PFSK-1 (cell line): ENCODE data around the gene MINDY1.

Experiments used
- FOXP2 ChIP-seq: optimal IDR thresholded peaks from 2 replicates; pipeline ENCODE3; 2011; ENCODE audit warnings: borderline replicate concordance, control low read depth, inconsistent platforms; ENCODE audit not compliant: insufficient read depth; ENCODE audit errors: extremely low read length, extremely low read depth
- POLR2AphosphoS5 ChIP-seq: IDR thresholded peaks from 2 replicates; pipeline ENCODE4 v1.6.1; 2012; ENCODE audit warnings: low read depth, mild to moderate bottlenecking, control low read depth, low read length, moderate library complexity
- REST ChIP-seq, 2 experiments: IDR thresholded peaks; 2 replicates each; pipeline versions ENCODE4 v1.6.1 to v1.8.0; 2011 to 2012; ENCODE audit warnings: low read depth in 2 of 2, low read length in 2 of 2, control low read depth in 1 of 2, inconsistent platforms in 1 of 2, mild to moderate bottlenecking in 1 of 2, moderate library complexity in 1 of 2; ENCODE audit not compliant: insufficient read depth in 1 of 2
- SIN3A ChIP-seq: IDR thresholded peaks from 2 replicates; pipeline ENCODE4 v1.6.1; 2012; ENCODE audit warnings: mild to moderate bottlenecking, low read length, moderate library complexity, borderline replicate concordance; ENCODE audit not compliant: insufficient read depth
- TAF1 ChIP-seq: IDR thresholded peaks from 2 replicates; pipeline ENCODE4 v1.6.1; 2012; ENCODE audit warnings: low read length, control low read depth, borderline replicate concordance; ENCODE audit not compliant: insufficient read depth

MINDY1 gene

GRCh38 chr1:151032164-151032563 is 25.5 kb upstream of the MINDY1 start:
- TF ChIP-seq REST (IDR thresholded peaks at IDR 0.05; ENCODE audit: insufficient read depth in 1 of 2, low read depth in 2 of 2, low read length in 2 of 2) (no peak), POLR2AphosphoS5 (no peak), FOXP2 (no peak)

- TF ChIP-seq SIN3A (no peak), POLR2AphosphoS5 (no peak), TAF1 (no peak), REST (IDR thresholded peaks at IDR 0.05; ENCODE audit: insufficient read depth in 1 of 2, low read depth in 2 of 2, low read length in 2 of 2) (no peak), FOXP2 (no peak)
Observed at GRCh38 chr1:151026460-151026859, 19.8 kb upstream of the MINDY1 start.

GRCh38 chr1:151024540-151025146 is 17.9 kb upstream of the MINDY1 start:
- TF ChIP-seq TAF1 = no peak
- no peak for TF ChIP-seq FOXP2
- no peak for TF ChIP-seq POLR2AphosphoS5
- TF ChIP-seq SIN3A = no peak
- no peak for TF ChIP-seq REST (IDR thresholded peaks at IDR 0.05; ENCODE audit: insufficient read depth in 1 of 2, low read depth in 2 of 2, low read length in 2 of 2)

GRCh38 chr1:151013518-151013917 is 6.8 kb upstream of the MINDY1 start:
- TF ChIP-seq SIN3A (no peak), FOXP2 (no peak), POLR2AphosphoS5 (no peak), TAF1 (no peak), REST (IDR thresholded peaks at IDR 0.05; ENCODE audit: insufficient read depth in 1 of 2, low read depth in 2 of 2, low read length in 2 of 2) (no peak)
